ENCODE measurements around the gene TACC3.

TACC3 gene

GRCh38 chr4:1773754-1774153, 52.4 kb downstream of the TACC3 start:
- Histone ChIP-seq H3K4me3 (ENCODE audit: low read depth in 1 of 2, low read length in 2 of 2) (no peak overlapping the region), H3K9me3 (ENCODE audit: control insufficient read depth in 1 of 2, low read length in 2 of 2) (no peaks in the 10 kb centered on the region), H3K4me1 (ENCODE audit: control insufficient read depth in 1 of 2, insufficient read depth in 2 of 2, low read length in 2 of 2) (no peaks in the 10 kb centered on the region), H3K9ac (ENCODE audit: low read depth in 1 of 2, low read length in 2 of 2) (no peak overlapping the region), H3K27me3 (ENCODE audit: control insufficient read depth in 1 of 2, insufficient read depth in 2 of 2, low read length in 2 of 2) (peaks cover 17 to 22% of the 10 kb centered on the region in 2 donors), H3K27ac (ENCODE audit: low read depth, low read length) (no peak overlapping the region), H3K36me3 (ENCODE audit: control insufficient read depth in 1 of 2, insufficient read depth in 2 of 2, low read length in 2 of 2) (no peaks in the 10 kb centered on the region)

- Histone ChIP-seq H3K27ac (ENCODE audit: low read depth, low read length) (no peak overlapping the region), H3K36me3 (ENCODE audit: control insufficient read depth in 1 of 2, insufficient read depth in 2 of 2, low read length in 2 of 2) (no peaks in the 10 kb centered on the region), H3K27me3 (ENCODE audit: control insufficient read depth in 1 of 2, insufficient read depth in 2 of 2, low read length in 2 of 2) (peaks cover 5 to 8% of the 10 kb centered on the region in 2 donors)
Observed at GRCh38 chr4:1775731-1776500, 54.6 kb downstream of the TACC3 start.

GRCh38 chr4:1776521-1777161, 55.3 kb downstream of the TACC3 start:
- no peak overlapping the region for H3K4me3 ChIP-seq (ENCODE audit: low read depth in 1 of 2, low read length in 2 of 2)
- H3K36me3 ChIP-seq (ENCODE audit: control insufficient read depth in 1 of 2, insufficient read depth in 2 of 2, low read length in 2 of 2) = no peaks in the 10 kb centered on the region
- H3K27me3 ChIP-seq (ENCODE audit: control insufficient read depth in 1 of 2, insufficient read depth in 2 of 2, low read length in 2 of 2) = peaks cover 0 to 3% of the 10 kb centered on the region in 2 donors
- H3K9me3 ChIP-seq (ENCODE audit: control insufficient read depth in 1 of 2, low read length in 2 of 2) = no peaks in the 10 kb centered on the region
- H3K27ac ChIP-seq (ENCODE audit: low read depth, low read length) = no peak overlapping the region
- H3K9ac ChIP-seq (ENCODE audit: low read depth in 1 of 2, low read length in 2 of 2) = no peak overlapping the region
- no peaks in the 10 kb centered on the region for H3K4me1 ChIP-seq (ENCODE audit: control insufficient read depth in 1 of 2, insufficient read depth in 2 of 2, low read length in 2 of 2)

More at GRCh38 chr4:1775731-1776500, 54.6 kb downstream of the TACC3 start:
- no peak overlapping the region for H3K9ac ChIP-seq (ENCODE audit: low read depth in 1 of 2, low read length in 2 of 2)
- no peaks in the 10 kb centered on the region for H3K4me1 ChIP-seq (ENCODE audit: control insufficient read depth in 1 of 2, insufficient read depth in 2 of 2, low read length in 2 of 2)
- no peak overlapping the region for H3K4me3 ChIP-seq (ENCODE audit: low read depth in 1 of 2, low read length in 2 of 2)
- H3K9me3 ChIP-seq (ENCODE audit: control insufficient read depth in 1 of 2, low read length in 2 of 2) = no peaks in the 10 kb centered on the region

DNA sequence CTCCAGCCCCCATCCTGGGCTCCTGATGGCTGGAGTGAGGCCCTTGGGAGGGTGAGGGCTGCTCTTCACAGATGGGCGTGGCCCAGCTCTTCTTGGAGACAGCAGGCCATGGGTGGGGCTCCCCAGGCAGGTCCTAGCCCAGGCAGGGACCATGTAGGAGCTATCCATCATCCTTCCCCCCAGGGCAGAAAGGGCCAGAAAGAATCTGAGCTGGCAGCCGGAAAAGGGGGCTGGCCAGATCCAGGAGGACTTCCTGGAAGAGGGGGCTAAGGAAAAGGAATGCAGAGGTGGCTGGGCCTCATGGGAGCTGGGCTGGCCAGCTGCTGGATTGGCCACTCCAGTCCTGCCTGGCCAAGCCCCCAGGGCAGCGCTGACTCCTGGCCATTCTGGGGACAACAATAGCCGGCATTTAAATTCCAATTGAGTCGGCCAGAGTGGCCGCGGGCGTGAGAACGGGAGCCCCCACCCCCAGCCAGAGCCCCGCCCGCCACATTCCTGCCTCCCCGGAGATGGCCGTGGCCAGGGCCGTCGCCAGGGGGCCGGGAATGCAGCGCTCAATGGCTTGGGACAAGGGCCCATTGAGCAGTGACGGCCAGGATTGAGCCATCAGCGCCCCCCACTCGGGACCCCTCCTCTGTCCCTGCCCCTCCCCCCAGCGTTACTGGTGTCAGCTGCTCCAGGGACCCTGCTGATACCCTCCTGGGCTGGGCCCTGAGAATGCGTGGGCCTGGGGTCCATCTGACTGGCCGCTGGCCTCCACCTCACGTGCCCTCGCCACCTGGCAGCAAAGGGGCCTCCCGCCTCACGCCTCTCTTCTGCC, 56.7 kb downstream of the TACC3 start:
- Histone ChIP-seq H3K9ac (ENCODE audit: low read depth in 1 of 2, low read length in 2 of 2) (no peak overlapping the region), H3K4me1 (ENCODE audit: control insufficient read depth in 1 of 2, insufficient read depth in 2 of 2, low read length in 2 of 2) (no peaks in the 10 kb centered on the region), H3K27me3 (ENCODE audit: control insufficient read depth in 1 of 2, insufficient read depth in 2 of 2, low read length in 2 of 2) (no peaks in the 10 kb centered on the region), H3K9me3 (ENCODE audit: control insufficient read depth in 1 of 2, low read length in 2 of 2) (no peaks in the 10 kb centered on the region), H3K27ac (ENCODE audit: low read depth, low read length) (no peak overlapping the region), H3K36me3 (ENCODE audit: control insufficient read depth in 1 of 2, insufficient read depth in 2 of 2, low read length in 2 of 2) (no peaks in the 10 kb centered on the region), H3K4me3 (ENCODE audit: low read depth in 1 of 2, low read length in 2 of 2) (no peak overlapping the region)

DNA sequence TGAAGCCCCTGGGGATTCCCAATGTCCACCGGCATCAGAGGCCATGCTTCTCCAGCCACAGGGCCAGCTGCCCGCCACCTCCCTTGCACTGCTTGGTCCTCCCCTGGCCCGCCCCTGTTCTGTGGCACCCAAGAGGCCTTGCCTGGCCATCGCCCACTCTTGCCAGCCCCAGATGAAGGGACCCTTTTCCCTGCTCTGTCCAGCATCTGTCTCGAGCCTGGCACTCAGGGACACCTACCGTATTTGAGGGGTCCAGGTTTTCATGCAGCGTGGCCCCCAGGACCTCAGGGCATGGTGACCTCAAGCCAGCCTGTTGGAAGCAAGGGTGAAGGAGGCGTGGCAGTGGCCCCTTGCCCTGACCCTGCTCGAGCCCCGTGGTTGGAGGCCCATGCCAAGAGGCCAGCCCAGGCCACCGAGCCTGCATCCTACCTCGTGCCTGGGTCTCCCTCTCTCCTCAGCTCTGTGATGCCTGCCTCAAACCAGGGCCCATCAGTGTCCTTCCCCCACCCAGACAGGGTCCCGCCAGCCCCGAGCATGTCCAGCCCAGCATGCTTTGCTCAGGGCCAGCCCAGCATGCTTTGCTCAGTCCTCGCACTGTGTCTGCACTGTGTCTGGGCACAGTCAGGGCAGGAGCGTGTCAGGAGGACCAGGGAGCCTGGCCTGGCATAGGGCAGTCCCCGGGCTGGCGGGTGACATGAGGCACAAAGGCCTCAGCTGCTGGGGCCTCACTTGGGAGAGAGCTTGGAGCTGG, 57.5 kb downstream of the TACC3 start:
- H3K9ac ChIP-seq (ENCODE audit: low read depth in 1 of 2, low read length in 2 of 2) = no peak overlapping the region
- no peak overlapping the region for H3K27ac ChIP-seq (ENCODE audit: low read depth, low read length)
- H3K36me3 ChIP-seq (ENCODE audit: control insufficient read depth in 1 of 2, insufficient read depth in 2 of 2, low read length in 2 of 2) = no peaks in the 10 kb centered on the region
- no peaks in the 10 kb centered on the region for H3K27me3 ChIP-seq (ENCODE audit: control insufficient read depth in 1 of 2, insufficient read depth in 2 of 2, low read length in 2 of 2)
- no peaks in the 10 kb centered on the region for H3K4me1 ChIP-seq (ENCODE audit: control insufficient read depth in 1 of 2, insufficient read depth in 2 of 2, low read length in 2 of 2)
- H3K4me3 ChIP-seq (ENCODE audit: low read depth in 1 of 2, low read length in 2 of 2) = no peak overlapping the region
- H3K9me3 ChIP-seq (ENCODE audit: control insufficient read depth in 1 of 2, low read length in 2 of 2) = no peaks in the 10 kb centered on the region

- Histone ChIP-seq H3K9me3 (ENCODE audit: control insufficient read depth in 1 of 2, low read length in 2 of 2) (no peaks in the 10 kb centered on the region), H3K27ac (ENCODE audit: low read depth, low read length) (no peak overlapping the region), H3K36me3 (ENCODE audit: control insufficient read depth in 1 of 2, insufficient read depth in 2 of 2, low read length in 2 of 2) (no peaks in the 10 kb centered on the region), H3K9ac (ENCODE audit: low read depth in 1 of 2, low read length in 2 of 2) (no peak overlapping the region), H3K4me3 (ENCODE audit: low read depth in 1 of 2, low read length in 2 of 2) (no peak overlapping the region), H3K27me3 (ENCODE audit: control insufficient read depth in 1 of 2, insufficient read depth in 2 of 2, low read length in 2 of 2) (no peaks in the 10 kb centered on the region), H3K4me1 (ENCODE audit: control insufficient read depth in 1 of 2, insufficient read depth in 2 of 2, low read length in 2 of 2) (no peaks in the 10 kb centered on the region)
Observed at GRCh38 chr4:1779588-1780382, 58.5 kb downstream of the TACC3 start.

- no peak overlapping the region for H3K27ac ChIP-seq (ENCODE audit: low read depth, low read length)
- no peak overlapping the region for H3K4me3 ChIP-seq (ENCODE audit: low read depth in 1 of 2, low read length in 2 of 2)
- H3K36me3 ChIP-seq (ENCODE audit: control insufficient read depth in 1 of 2, insufficient read depth in 2 of 2, low read length in 2 of 2) = no peaks in the 10 kb centered on the region
- H3K9ac ChIP-seq (ENCODE audit: low read depth in 1 of 2, low read length in 2 of 2) = no peak overlapping the region
- peaks cover 2 to 3% of the 10 kb centered on the region in 2 donors for H3K4me1 ChIP-seq (ENCODE audit: control insufficient read depth in 1 of 2, insufficient read depth in 2 of 2, low read length in 2 of 2)
- H3K9me3 ChIP-seq (ENCODE audit: control insufficient read depth in 1 of 2, low read length in 2 of 2) = no peaks in the 10 kb centered on the region
- no peaks in the 10 kb centered on the region for H3K27me3 ChIP-seq (ENCODE audit: control insufficient read depth in 1 of 2, insufficient read depth in 2 of 2, low read length in 2 of 2)
Observed at GRCh38 chr4:1780435-1780834, 59.1 kb downstream of the TACC3 start.

- Histone ChIP-seq H3K27ac (ENCODE audit: low read depth, low read length) (no peak overlapping the region), H3K9ac (ENCODE audit: low read depth in 1 of 2, low read length in 2 of 2) (no peak overlapping the region), H3K4me3 (ENCODE audit: low read depth in 1 of 2, low read length in 2 of 2) (no peak overlapping the region), H3K4me1 (ENCODE audit: control insufficient read depth in 1 of 2, insufficient read depth in 2 of 2, low read length in 2 of 2) (peaks cover 3 to 5% of the 10 kb centered on the region in 2 donors), H3K27me3 (ENCODE audit: control insufficient read depth in 1 of 2, insufficient read depth in 2 of 2, low read length in 2 of 2) (no peaks in the 10 kb centered on the region), H3K36me3 (ENCODE audit: control insufficient read depth in 1 of 2, insufficient read depth in 2 of 2, low read length in 2 of 2) (no peaks in the 10 kb centered on the region), H3K9me3 (ENCODE audit: control insufficient read depth in 1 of 2, low read length in 2 of 2) (no peaks in the 10 kb centered on the region)
Observed at GRCh38 chr4:1783015-1783414, 61.7 kb downstream of the TACC3 start.

DNA sequence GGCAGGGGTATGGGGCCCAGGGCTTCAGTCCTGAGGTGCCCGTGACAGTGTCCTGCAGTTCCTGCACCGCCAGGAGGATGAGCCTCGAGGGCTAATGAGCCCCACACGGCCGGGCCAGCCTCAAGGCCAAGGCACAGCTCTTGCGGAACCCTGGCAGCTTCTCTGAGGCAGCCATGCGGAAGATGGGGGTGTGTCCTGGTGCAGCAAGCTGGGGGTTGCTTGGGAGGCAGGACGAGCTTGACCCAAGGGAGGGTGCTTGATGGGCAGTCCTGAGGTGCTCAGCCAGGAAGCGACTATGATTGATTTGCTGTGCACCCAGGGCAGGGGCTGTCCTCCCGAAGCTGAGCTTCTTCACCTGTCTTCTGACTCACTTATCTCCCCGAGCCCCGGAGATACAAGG, 62.6 kb downstream of the TACC3 start:
- Histone ChIP-seq H3K4me1 (ENCODE audit: control insufficient read depth in 1 of 2, insufficient read depth in 2 of 2, low read length in 2 of 2) (peaks cover 3 to 5% of the 10 kb centered on the region in 2 donors), H3K27ac (ENCODE audit: low read depth, low read length) (no peak overlapping the region), H3K4me3 (ENCODE audit: low read depth in 1 of 2, low read length in 2 of 2) (no peak overlapping the region), H3K36me3 (ENCODE audit: control insufficient read depth in 1 of 2, insufficient read depth in 2 of 2, low read length in 2 of 2) (no peaks in the 10 kb centered on the region), H3K27me3 (ENCODE audit: control insufficient read depth in 1 of 2, insufficient read depth in 2 of 2, low read length in 2 of 2) (no peaks in the 10 kb centered on the region), H3K9ac (ENCODE audit: low read depth in 1 of 2, low read length in 2 of 2) (no peak overlapping the region), H3K9me3 (ENCODE audit: control insufficient read depth in 1 of 2, low read length in 2 of 2) (no peaks in the 10 kb centered on the region)

All from duodenal mucosa (tissue), 2 donors.